ENCODE results near the gene DCP1A.
"Not testable (repeated sequence)": the region's sequence is repeated elsewhere in the genome, so short reads cannot be mapped to it uniquely, and the experiment has no call there.

DCP1A gene

DNA sequence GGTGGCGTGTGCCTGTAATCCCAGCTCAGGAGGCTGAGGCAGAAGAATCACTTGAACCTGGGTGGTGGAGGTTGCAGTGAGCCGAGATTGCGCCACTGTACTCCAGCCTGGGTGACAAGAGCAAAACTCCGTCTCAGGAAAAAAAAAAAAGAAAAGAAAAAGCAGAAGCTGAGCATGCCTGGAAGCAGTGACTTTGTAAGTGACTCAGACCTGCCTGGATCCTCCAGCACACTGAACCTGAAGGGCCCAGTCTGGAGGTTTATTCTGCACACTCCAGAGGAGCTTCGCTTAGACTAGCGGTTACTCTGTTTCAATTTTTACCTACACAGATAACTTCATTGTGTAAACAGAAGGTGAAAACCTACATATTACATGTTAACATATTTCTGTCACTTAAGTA, 19.4 kb downstream of the DCP1A start:
- DNase-seq = not testable (repeated sequence)

DNA sequence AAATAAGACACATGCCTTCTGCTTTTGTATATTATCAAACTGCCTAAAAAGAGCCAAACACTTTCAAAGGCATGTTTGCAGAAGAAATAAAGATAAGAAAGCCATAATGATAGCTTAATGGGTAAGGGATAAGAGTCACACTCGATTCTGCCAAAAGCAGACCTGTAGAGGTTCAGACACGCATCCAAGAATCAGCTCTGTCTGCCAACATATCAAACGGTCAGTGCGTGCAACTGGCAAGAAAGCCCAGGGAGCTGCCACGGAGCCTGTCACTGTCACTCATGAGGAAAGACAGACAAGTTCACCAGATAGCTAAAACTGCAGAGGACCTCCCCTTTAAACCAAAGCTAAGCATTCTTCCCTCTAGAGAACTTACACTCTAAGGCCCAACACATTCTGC, 23.2 kb downstream of the DCP1A start:
- DNase-seq = no peak

DNA sequence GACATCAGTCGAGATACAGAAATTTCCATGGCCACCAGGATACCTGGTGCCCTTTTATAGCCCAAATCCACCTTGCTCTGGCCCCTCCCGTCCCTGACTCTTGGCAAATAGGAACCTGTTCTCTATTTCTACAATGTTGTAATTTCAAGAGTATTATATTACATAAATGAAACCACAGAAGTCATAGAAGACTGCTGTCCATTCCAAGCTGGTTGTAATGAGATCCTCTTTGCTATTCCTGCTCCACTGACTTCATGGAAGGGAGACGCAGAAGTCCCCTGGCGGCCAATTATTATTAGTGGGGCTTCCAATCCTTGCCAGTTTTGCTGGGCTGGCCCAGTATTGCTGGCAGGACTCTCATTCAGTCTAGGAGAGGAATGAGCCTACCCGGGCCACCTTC, 26.6 kb downstream of the DCP1A start:
- no peak for DNase-seq

DNA sequence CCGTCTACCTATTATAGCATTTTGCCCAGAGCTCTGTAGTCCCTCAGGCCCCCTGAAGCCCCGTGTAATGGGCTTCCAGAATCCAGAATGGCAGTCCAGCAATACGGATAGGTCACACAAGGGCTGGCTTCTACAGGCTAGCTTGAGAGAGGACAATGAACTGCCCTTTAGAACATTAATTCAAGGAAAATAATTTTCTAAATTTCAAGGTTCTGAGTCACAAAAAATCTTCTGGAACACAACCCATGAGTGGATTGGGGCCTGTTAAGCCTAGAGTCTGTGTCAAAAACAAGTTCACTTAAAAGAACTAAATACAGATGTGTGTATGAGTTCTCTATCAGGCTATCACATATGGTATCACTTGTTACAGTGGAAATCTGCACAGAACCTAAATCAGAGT, 28.8 kb downstream of the DCP1A start:
- DNase-seq = no peak

DNA sequence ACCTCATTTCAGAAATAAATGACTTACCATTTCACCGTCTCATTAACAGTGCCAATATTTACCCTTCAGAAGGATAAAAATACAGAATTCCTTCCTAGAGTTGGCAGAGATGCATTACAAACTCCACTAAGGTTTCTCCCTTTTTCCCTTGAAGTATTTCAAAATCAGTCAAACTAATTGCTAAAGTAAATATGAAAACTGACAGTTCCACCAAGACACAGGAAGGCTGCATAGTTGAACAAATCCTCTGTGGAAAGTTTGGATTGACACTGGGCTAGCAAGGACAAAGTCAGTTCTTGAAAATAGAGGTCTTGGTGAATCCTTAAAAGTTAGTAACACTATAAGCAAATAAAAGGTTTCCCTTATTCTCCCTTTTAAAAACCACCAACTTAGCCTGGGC, 34.5 kb downstream of the DCP1A start:
- no peak for DNase-seq

DNA sequence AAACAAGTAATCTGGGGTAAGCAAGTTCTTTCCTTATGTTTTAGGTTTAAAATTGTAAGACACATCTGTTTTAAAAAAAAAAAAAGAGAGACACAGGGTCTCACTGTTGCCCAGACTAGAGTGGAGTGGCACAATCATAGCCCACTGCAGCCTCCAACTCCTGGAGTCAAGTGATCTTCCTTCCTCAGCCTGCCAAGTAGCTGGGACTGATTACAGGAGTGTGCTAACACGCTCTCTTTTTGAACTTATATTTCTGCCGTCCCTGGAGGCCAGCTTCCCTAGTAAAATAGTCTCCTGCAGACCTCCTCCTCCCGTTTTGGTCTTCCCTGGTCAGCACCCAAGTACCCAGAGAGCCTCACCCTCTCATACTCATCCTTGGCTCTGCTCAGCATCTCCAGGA, 35.5 kb downstream of the DCP1A start:
- no peak for DNase-seq

DNA sequence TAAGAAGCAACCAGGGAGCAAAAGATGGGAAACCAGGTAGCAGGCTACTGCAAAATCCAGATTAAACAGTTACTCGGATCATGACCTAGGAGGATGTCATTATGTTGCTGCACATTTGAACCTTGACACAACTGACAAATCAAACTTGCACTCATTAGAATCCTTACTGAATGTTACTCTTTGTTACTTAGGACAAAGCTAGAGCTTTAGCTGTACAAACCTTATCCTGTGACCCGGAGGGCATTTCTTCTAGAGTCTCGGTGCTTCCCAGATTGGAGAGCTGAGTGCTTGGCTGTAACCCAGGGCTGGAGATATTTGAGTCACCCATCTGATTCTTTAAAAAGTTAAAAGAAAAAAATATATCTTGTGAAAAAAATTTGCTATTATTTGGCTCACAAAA, 43.4 kb downstream of the DCP1A start:
- DNase-seq = no peak

DNA sequence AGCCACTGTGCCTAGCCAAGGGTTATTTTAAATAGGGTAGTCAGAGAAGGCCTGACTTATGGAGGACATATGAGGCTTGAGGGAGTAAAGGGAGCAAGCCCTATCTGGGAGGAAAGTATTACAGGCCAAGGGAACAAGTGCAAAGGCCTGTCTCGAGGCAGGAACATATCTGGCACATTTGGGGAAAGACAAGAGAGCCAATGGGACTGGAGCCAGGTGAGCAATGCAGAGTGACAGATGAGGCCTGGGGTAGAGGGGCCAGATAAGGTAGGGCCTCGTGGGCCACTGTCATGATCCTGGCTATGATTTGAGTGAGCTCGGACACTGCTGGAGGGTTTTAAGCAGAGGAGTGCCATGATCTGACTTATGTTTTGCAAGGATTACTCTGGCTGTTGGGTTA, 43.8 kb downstream of the DCP1A start:
- DNase-seq = no peak

DNA sequence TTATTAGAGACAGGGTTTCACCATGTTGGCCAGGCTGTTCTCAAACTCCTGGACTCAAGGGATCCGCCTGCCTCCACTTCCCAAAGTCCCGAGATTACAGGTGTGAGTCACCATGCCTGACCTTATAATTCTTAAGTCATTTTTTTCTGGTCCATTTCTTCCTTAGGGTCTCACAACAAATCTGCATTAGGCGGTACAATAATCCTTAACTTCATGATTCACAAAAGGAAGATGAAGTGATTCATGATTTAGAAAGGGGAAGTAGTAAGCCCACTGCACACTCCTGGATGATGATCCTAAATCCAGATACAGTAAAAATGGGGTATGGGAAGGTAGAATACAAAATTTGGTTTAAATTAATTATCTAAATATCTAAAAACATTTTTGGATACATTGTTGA, 46.5 kb downstream of the DCP1A start:
- no peak for DNase-seq

DNA sequence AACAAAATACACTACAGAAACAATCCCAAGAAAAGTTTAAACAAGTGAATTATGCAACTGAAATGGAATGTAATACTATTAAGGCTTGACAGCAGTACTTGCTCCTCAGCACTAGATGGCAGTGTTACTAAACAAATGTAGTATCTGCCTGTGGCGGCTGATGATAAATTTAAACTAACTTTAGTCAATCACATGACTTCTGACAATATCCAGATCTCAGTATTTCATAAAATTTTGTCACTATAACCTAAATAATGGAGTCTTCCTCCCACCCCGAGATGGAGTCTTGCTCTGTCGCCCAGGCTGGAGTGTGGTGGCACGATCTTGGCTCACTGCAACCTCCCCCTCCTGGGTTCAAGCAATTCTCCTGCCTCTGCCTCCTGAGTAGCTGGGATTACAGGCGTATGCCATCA, 47.7 kb downstream of the DCP1A start:
- DNase-seq = peak; percentile 17

DNA sequence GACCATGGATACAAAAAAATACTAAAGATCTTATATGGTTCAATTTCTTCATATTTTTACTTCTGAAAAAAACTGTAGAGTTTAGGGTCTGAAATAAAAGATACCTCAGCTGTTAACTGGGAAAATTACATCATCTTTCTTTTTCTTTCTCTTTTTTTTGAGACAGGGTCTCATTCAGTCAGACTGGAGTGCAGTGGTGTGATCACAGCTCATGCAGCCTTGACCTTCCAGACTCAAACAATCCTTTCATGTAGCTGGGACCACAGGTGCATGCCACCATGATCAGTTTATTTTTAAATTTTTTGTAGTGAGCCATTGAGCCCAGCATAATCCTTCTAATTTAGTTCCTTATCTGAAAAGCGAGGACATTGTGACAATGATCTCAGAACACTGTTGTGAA, 51.9 kb downstream of the DCP1A start:
- no peak for DNase-seq

DNA sequence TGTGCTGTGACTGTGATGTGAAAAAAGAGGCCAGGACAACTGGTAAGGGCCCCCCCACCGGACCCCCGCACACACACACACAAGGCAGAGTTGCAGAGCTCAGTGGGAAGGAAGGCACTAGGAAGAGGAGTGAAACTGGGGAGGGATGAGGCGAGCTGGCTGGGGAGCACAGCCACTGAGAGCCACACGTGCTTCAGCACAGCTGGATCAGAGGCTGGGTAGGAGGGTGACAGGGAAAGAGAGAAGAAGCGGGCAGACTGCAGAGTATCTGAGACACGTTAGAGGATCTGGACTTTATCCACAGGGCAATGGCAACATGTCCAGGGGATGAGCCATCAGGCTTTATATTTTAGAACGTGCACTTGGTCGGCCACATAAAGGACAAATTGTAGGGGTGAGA, 53.5 kb downstream of the DCP1A start:
- no peak for DNase-seq

DNA sequence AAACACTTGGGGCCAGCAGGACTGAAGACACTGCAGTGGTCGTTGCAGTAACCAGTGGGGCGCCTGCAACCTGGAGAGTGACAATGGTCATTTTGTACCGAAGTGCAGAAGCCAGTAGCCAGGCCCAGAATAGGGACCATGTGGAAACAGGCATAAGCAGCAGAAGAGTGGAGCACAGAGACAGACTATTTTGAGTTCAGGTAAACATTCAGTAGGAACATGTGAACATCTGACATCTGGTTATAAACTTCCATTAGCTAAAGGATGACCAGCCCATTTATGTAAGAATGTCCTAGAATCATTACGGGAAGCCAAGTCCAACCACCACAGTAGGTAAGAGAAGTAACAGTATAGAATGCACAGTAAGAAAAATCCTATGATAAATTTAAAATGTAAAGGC, 59.1 kb downstream of the DCP1A start:
- no peak for DNase-seq

DNA sequence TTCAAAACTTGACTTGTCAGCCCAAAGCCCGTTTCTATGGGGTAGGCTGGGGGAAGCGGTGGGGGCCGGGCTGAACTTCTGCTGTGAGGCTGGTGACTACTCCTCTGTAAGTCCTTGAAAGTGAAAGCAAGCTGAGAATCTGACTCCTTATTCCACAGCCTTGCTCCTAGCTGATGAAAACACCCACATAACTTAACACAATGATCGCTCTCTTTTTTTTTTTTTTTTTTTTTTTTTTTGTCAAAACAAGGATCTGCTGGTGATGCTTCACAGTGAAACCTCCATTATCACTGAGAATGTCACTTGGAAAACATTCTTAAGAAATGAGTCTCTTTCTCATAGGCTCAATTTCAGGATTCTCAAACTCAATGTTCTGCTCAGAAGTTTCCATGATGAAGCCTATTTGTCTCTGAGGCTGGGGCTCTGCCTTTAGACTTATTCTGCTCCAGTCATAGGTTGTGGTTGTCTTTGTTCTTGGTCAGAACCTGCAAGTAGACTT, 60.2 kb downstream of the DCP1A start:
- no peak for DNase-seq

DNA sequence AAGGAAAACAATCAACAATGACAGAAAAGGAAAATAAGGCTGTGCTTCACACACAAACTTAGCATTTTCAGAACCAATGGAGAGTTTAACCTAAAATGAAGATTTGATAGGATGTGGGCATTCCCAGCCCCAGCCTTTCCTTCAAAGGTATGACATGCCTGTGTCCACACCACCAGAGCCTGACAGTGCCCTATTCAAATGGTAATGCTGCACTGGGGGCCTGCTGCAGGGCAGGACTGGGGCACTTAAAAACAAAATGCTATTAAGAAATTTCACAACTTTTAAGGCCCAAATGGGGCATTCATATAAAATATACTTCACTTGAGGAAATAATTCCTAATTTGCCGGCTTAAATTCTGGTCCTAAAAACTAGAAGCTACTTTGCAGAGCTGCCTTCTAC, 60.6 kb downstream of the DCP1A start:
- no peak for DNase-seq

DNA sequence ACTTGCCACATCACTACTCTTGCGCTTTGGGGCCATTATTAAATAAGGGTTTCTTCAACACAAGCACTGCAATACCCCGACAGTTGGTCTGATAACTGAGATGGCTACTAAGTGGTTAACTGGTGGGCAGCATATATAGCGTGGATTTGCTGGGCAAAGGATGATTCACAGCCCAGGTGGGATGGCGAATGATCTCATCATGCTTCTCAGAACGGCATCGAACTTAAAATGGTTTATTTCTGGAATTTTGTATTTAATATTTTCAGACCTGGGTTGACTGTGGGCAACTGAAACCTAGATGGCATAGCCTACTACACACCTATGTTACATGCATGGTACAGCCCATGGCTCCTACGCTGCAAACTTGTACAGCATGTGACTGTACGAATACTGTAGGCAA, 64.8 kb downstream of the DCP1A start:
- no peak for DNase-seq

DNA sequence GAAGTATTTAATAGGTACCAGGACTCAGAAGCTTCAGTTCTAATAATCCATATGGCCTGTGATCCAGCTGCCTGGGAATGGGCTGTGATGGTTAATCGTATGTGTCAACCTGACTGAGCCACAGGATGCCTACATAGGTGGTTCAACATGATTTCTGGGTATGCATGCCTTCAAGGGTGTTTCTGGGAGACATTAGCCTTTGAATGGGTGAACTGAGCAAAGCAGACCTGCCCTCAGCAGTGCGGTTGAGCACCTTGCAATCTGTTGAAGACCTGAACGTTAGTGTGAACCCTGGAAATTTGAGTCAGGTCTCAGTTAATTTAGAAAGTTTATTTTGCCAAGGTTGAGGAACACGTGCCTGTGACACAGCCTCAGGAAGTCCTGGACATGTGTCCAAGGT, 68.7 kb downstream of the DCP1A start:
- DNase-seq = no peak

DNA sequence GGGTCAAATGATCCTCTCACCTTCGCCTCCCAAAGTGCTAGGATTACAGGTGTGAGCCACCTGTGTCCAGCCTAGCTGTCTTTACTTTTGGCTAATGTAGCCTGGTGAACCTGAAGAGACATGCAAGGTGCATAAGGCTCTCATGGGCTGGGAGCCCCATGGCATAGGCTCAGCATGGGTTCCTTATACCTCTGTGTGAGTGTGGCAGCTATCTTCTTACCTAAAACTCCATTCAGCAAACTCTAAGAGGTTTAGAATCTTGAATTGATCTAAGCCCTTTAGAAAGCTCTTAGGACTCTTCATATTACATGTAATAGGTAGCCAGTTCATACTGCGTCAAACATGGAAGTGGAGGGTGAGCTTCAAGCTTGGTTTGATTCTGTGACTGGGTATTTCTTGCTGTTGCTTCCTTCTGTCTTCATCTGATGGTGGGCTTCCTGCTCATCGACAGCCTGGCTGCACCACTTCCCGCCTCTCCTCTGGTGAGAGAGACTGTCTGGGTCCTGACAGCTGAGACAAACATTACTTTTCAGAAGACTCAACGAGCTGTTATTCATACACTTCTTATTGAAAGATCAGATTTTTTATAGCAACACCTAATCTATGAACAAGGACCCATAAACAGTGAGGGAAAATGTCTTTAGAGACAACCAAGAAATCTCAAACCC, 72.3 kb downstream of the DCP1A start:
- DNase-seq = no peak

DNA sequence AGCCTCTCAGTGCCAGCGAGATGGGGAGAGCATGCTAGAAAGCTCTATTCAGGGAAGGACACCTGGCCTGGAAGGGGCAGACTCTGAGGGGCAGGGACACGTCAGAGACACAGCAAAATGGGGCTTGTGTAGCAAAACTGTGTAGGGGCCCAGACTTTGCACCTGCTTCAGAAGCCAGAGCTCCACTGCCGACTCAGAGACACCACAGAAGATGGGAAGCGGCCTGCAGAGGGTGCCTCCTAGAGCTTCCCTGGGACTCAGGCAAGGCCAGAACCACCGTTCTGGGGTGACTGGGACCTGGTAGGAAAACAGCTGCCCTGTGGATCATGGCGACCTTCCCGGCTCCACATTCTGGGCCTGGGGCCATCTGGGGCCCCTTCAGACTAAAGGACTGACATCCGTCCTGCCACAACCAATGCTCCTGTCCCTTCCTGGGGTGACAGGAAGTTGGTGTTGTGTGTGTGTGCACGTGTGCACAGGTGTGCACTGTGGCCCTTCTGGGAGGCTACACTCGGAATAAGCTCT, 74.1 kb downstream of the DCP1A start:
- DNase-seq = no peak

DNA sequence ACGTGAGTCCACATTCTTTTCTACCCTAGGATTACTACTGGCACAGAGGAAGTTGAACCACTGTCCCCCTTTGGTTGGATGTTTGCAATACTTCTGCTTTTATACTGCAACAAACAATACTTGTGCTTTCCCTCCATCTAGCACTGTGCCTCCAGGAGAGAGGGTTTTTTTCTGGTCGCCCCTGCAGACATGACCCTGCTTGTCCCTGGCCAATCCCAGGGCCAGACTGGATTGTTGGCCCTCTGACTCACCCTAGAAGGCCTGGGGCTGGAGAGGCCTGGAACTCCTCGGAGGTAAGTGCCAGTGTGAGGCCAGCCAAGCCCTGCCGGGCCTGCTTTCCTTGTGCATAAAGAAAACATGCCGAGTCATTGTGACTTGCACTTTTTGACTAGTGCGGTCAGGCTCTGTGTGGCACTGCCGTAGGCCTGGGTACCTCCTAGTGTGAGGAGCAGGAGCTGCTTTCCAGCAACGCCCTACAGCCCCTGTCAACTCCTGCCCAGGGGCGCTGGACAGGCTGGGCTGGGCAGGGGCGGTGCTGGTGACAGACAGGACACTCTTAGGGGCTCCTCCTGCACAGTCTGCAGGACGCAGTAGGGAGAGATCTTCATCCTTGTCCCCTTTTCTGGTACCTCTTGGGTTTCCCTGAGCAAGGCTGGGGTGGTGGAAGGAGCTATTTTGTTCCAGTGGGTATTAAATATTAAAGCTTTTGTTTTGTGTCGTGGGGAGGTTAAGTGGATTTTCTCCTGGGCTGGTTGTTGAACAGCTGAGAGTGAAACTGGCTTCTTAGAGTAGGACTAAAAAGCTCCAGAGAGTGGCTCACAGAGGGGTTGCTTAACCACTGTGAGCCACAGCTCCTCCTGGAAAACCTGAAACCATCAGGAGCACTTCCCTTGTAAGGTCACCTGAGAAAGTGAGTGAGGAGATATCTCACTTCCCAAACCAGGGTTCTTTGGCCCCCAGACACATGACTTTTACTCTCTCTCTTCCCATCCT, 77.2 kb downstream of the DCP1A start:
- DNase-seq = peak; percentile 69

DNA sequence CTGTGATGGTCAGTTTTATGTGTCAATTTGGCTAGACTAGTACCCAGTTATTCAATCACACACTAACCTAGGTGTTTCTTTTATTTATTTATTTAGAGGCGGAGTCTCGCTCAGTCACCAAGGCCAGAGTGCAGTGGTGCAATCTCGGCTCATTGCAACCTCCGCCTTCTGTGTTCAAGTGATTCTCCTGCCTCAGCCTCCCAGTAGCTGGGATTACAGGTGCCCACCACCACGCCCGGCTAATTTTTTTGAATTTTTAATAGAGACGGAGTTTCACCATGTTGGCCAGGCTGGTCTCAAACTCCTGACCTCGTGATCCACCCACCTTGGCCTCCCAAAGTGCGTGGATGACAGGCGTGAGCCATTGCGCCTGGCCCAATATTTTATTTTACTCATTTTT, 78.2 kb downstream of the DCP1A start:
- DNase-seq = not testable (repeated sequence)

DNA sequence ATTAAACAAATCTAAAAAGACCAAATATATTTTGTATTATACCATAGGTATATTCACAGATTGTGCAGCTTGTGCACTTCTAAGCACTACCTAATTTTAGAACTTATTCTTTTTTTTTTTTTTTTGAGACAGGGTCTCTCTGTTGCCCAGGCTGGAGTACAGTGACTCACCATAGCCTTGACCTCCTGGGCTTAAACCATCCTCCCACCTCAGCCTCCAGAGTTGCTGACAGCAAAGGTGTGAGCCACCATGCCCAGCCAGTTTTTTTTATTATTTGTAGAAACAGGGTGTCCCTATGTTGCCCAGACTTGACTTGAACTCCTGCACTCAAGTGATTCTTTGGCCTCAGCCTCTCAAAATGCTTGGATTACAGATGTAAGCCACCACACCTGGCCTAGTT, 79.6 kb downstream of the DCP1A start:
- DNase-seq = no peak

DNA sequence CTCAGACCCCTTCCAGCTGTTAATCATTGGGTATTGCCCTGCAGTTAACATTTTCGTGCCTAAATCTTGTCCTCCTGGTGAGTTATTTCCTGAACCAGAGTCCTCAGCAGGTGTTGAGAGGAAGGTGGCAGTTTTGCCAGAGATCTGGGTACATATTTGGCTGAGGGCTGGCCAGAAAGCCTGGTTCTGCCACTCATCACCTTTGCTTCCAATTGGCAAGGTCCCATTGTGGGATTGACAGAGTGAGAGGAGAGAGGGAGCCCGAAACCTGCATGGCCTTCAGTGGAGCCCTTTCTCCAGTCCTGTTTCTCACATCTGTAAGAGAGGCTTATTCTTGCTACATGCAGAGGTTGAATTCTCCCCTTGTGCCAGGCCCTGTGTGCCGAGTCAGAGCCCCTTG, 82.6 kb downstream of the DCP1A start:
- DNase-seq = no peak

DNA sequence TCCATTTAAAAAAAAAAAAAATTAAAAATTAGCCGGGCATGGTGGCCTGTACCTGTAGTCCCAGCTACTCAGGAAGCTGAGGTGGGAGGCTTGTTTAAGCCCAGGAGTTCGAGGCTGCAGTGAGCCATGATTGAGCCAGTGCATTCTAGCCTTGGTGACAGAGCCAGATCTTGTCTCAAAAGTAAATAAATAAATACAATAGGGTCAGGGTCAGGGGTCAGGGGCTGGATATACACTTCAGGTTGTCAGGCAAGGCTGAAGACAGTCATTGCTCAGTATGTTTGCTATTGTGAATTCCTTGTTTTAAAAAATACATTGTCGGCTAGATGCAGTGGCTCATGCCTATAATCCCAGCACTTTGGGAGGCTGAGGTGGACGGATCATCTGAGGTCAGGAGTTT, 83.4 kb downstream of the DCP1A start:
- no peak for DNase-seq

Measured in DMS79 treated with DMSO at 0.1 percent for 48 hours (cell line).